Fibroblast of gingiva (primary cell): ENCODE data around the gene ANKS6.

Source experiments
- DNase-seq: peaks from one replicate; pipeline ENCODE4 v3.0.0-alpha.2; 2011; ENCODE audit warnings: low read depth

ANKS6 gene

DNA sequence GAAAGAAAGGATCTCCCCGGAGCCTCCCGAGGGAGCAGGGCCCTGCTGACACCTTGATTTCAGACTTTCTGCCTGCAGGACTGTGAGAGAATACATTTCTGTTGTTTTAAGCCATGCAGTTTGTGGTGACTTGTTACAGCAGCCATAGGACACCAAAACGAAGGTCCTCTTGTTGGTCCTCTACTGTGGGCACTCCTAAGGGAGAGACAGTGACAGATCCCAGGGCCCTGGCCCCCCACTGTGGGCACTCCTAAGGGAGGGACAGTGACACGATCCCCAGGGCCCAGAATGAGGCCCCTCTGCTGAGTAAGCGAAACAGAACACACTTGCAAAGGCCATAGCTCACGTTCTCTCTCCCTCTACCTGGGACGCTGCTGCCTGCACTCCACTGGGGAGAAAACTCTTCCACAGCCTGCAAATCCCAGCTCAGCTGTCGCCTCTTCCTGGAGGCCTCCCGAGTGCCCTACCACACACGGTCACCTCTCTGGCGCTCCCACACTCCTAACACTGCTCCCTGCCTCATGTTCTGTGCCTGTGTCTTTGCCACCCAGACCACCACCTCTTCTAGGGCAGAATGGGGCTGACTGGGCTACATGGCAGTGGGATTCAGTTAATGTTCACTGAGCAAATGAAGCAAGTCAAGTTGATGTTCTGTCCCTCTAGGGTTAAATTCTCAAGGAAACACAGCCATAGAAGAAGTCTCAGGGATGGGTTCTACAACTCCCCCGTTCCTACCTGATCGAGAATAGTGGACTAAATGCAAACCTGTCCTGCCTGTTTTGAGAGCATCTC is 23.8 kb downstream of the ANKS6 start:
- no peak for DNase-seq

DNA sequence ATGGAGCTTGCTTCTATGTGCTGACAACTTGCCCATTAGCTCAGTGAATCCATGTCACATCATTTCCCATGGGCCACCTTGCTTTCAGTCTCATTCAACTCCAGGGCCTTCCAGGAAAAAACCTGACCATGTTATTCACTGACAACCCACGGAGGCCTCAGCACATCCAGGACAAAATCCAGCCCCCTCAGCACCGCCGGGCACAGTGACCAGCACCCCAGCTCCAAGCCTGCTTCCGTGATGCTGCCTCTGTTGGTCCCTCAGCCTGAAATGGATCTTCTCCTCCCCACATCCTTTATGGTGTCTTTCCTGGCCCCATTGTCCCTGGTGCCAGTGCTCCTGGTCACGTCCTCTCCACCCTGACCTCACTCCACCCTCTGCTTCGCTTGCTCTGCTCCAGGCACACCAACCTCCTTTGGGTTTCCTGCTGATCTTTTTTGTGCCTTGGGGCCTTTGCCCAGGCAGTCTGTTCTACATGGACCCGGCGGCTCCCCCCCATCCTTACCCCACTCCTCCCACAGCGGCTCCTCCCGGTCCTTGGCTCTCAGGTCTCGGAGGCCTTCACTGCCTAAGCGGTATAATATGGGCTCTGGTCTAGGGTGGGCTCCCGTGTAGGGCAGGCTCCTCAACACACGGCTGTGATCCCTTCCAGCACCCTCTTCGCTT is 25.0 kb downstream of the ANKS6 start:
- DNase-seq, result no peak

DNA sequence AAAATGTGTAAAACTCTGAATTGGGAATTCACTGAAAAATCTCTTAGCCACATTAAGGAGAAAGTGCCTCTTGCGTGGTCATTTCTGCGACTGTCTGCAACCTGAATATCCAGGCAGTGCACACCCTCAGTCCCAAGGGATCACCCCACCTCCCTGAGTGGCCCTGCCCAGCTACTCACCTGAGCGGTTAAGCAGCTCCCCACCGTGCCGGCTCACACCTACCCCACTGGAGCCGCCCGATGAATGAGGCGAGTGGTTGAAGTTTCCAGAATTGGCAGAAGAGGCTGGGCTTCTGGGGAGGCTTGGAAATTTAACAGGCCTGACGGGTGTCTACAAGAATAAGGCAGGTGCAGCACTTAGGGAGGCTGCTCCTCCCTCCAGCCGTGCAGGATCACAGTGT is 25.6 kb downstream of the ANKS6 start:
- no peak for DNase-seq

DNA sequence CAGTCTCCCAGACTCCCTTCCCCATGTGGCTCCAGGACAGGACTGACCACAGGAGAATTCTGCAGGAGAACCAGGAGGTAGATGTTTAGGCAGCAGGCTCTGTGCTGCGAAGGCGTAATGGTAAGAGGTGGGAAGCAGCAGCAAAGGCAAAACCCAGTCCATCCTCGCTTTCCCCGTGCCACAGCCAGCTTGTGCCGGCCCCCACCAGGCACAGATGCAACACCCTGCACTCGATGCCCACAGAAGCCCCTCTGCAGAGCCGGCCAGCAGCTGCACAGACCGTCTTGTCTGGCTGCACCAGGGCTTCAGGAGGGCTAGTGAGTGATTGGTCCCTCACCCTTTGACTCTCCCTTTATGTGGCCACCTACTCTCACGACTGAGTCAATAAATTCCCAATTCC is 28.0 kb downstream of the ANKS6 start:
- DNase-seq, result no peak

DNA sequence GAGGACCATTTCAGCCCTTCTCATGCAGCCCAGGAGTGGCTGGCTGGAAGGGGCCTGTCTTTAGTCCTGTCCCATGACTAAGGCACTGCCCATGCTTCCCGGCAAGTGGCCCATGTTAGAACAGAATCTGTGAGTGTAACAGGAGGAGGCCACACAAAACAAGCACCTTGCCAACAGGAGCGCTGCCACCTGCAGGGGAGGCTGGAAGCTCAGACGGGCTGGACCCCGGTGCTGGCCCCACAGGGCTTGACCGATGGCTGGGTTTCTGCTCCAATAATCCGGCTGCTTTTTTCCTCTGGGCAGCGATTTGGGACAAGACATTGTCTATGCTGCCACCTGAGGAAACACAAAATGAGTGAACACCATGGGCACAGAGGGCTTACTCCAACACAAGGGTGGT is 28.4 kb downstream of the ANKS6 start:
- no peak for DNase-seq

DNA sequence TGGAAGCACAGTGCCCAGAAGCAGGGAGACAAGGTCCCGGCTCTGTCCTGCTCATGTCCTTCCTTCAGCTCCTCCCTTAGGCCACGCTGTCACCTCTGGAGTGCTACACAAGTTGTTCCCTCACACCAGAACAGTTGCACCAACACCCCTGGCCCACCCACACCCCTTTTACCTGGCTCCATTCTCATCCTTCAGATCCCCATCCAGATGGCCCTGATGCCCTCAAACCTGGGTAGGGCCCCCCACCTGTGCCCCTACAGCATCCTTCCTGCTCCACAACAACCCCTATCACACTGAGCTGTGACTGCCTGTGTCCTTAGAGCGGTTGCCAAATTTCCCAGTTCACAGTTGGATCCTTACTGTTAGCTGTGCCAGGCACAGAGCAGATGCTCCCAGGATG is 29.2 kb downstream of the ANKS6 start:
- DNase-seq, result no peak

DNA sequence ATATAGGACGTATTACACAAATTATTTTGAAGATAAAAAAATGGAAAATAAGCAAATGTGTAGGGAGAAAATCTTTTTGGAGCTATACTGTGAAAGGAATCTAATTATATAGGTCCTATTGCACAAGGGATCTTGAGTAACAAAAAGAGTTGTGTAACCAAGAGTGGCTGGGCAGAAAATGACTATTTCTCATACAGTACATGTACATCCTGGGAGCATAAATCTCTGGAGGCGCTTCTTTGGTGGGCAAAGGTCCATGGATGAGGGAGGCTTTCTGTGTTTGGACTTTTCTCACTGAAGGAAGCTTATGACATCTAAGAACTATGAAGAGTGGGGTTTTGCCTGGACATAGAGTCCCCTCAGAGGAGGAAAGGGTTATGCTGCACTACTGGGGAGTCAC is 29.8 kb downstream of the ANKS6 start:
- DNase-seq, result peak; percentile 37

DNA sequence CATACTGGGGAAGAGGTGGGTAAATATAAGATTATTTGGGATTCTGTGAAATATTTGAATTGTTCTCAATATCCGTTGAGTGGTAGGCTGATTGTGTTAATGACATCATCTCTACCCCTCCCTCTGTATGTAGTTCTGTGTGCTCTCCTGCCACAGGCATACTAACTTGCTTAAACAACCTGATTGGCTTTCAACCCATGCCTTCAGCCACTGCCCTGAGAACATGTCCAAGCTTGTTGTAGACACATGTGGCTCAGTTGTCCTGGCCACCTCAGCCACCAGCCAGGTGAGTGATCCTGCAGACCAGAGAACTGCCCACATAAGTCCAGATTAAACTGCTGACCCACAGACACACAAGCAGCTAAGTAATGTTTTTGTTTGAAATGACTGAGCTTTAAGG is 31.1 kb downstream of the ANKS6 start:
- no peak for DNase-seq

DNA sequence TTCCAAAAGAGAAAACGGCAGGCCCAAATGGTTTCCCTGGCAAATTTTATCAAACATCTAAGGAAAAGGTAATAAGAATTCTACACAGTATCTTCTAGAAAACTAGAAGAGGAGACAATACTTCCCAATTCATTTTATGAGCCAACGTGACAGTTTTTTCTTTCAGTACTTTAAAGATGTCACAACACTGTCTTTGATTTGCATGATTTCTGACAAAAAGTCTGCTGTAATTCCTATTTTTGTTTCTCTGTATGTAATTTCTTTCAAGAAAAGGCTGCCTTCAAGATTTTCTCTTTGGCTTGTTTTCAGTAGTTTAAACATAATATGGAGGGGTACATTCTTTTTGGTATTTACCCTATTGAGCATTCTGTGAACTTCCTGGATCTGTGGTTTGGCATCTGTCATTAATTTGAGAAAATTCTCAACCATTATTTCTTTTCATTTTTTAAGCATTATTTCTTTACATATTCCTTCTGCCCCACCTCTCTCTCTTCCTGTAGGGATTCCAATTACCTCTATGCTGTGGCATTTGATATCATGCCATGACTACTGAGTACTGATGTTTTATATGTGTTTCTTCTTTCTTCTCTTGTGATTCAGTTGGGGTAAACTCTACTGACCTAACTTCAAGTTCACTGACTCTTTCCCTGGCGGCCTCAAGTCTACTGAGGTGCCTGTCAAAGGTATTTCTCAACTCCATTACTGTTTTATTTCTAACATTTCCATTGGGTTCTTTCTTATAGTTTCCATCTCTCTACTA is 32.2 kb downstream of the ANKS6 start:
- DNase-seq, result no peak

DNA sequence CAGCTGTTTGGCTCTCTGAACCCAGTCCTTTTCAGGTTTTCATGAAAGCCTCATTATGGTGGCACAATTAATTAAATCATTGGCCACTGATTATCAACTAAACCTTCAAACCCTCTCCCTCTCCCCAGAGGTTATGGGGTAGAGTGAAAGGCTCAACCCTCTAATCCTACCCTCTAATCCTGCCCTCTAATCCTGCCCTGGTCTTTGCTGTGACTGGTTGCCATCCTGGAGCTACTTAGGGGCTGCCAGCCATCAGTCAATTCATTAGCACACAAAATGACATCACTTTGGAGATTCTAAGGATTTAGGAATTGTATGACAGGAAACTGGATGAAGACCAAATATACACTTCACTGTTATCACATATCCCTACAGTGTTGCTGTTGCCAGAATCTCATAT is 36.1 kb downstream of the ANKS6 start:
- DNase-seq, result no peak

DNA sequence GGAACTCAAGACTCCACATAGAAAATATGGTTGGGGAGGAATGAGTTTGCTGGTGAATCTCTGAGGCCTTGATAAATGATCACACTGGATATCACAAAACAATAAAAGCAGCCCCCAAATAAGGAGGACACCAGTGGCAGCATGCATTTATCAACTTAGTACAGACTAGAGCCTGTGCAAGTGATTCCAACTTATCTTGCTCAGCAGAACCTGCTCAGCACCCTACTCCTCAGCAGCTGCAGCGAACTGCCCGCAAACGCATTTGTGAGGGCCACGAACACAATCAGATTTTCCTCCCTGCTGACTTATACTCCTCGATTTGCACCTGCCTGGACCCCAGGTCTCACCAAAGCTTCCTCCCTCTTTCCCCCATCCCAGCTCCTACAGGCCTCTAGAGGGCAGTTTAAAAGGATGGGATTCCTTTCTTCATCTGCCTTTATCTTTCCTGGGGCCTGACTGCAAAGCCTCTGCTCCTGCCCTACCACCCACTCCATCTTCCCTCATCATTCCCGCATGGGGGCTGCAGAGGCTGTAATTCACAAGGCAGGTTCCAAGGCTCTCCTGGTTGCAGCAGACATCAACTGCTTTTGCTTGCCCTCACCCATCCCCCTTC is 41.2 kb downstream of the ANKS6 start:
- DNase-seq, result no peak

DNA sequence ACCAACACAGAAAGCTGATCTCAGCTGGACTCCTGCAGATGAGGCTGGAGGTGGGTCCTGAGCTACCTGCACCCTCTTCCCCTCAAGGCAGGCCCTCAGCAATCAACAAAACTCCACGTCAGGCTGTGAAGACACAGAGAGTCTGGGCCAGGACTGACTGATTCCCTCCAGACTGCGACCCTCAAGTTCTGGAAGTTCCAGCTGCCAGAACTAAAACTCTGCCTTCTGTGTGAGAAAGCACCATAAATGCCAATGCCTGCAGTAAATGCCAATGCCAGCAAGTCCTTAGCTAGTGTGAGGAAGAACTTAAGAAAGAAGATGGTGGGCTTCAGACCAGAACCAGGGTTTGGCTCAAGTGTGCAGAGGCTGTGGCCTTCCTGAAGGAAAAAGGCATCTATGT is 45.1 kb downstream of the ANKS6 start:
- DNase-seq, result no peak

DNA sequence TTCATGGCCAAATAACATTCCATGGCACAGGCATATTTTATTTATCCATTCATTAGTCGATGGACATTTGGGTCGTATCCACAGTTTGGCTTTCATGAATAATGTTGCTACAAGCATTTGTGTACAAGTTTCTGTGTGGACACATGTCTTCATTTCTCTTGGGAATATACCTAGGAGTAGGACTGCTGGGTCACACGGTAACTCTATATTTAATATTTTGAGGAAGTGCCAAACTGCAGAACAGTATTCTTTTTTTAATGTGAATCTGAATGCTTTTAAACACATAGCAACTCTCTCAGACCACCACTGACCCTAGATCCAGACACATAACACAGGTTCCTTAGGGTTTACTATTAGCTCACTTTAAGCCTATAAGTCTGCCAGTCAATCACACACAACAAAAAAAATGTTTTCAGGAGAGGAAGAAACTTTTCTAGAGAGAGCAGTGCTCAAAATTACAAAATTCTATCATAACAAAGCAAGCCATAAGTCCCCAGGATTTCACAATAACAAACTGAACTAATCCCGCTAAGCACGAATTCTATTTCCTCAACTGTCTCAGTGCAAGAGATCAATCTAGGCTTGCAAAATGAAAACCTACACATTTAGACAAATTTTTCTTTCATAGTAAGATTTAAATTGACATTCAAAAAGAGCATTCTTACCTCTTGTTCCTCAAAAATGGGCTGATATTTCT is 45.8 kb downstream of the ANKS6 start:
- no peak for DNase-seq

DNA sequence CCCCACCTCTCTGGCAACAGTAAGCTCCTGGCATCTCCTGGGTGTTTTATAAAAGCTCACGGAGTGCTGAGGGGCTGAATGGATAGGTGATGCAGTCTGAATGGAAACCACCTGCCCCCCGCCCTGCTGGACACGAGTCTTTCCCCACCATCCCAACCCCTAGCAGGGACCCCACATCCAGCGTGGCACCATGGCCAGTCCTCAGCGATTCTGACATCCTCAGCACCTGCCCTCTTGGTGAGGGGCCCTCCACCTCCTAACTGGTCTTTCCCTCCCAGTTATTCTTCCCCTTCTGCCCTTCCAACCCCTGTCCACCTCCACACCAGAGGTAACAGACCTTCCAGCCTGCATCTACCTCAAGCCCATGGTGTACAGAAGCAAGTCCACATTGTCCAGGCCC is 48.9 kb downstream of the ANKS6 start:
- DNase-seq, result no peak

DNA sequence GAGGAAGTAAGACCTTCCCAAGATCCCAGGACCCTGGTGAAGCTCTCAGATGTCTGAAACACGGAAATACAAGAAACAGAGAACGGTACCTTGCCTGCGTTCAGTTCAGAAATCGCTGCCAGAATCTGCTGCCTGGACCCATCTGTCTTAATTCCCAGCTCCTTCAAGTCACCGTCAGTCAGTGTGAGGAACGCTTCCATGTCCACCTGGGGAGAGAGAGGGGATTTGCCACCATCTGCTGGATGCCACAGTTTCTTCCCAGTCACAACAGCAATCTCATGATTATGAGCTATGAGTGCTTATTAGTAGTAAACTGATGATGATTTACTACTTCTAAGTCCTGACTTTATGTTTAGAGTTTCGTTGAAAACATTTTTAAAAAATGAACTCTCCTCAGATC is 50.9 kb downstream of the ANKS6 start:
- no peak for DNase-seq

DNA sequence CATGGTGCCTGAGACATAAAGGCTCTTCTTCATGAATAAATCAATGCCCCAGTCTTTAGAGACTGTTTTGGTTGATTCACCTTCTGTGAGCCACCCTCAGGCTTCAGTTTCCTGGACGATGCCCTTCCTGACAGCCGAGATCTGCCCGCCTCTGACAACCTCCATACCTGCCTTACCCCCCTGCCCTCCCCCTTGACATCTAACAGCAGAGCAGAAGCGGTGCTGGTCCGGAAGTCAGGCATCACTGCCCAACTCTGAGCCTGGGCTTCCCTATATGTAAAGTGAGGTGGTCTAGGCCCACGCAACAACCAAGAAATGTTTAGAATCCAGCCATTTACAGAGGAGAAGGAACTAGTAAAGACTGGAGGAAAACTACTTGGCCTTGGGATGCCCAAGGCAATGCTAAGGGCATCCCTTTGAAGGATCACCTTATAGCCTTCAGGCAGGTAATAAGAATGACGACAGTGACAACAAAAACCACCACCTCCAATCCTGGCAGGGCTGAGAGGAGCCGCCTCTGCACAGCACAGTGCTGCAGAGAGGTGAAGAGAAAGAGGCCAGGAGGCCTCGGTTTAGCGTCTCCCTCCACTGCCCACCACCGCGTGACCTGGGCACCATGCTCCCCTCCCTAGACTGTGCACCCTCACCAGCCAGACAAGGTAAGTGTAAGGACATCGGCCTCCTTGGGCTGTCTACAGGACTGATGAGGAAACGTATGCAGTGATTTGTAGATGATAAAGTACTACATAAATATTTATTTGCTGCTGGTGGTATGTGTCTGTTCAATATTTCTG is 52.3 kb downstream of the ANKS6 start:
- no peak for DNase-seq

DNA sequence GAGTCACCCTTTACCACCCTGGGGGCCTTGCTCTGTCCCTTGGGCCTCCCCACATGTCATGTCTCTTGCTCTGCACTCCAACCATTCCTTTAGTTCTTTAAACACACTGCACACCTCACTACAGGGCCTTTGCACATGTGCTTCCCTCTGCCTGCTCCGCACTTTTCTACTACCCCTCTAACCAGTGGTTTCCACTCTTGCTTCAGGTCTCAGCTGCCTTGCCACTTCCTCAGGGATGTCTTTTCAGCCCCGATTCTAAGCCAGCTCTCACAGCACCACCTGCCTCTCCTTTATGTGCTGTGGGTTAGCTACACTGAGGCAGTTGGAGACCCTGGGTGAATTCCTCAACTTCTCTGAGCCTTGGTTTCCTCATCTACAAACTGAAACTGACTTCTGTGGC is 53.0 kb downstream of the ANKS6 start:
- no peak for DNase-seq

DNA sequence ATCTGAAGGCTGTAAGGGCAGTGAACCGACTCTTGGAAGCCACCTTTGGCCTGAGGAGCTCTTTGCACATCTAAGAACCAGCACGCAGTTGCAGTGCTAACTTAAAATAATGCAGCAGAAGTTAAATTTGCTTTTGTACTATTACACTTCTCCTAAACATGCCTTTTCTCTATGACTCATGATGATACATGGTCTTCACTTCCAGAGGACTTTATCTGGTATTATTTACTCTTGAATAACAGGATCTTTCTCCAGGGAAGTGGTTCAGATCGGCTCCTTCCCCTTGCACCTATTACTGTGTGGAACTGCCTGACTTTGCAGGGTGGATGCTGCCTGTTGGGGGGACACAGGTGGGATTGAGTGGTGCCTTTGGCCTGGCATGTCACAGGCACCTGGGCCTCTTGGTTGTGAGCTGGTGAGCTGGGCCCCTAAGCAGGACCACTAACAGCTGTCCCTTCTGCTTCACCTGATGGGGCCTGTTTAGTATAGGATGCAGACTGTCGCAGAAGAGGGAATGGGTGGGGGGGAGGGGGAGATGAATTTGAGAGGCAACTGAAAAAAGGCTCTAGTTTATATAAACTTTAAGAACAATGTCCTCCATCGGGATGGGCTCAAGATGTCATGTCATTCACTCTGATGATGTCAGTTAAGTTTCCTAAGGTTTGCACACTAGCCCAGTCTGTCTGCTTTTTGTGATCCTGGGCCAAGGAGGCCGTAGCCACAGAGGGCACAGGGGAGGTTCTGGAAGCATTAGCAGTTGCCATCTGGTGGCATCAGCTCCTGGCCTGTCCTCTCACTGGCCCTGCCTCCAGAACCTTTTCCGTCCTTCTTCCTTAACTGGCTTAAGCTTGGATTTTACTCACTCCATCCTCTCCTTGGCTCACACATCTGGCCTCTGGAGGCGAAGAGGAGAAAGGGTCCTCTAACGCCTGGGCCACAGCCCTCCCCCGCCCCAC is 53.8 kb downstream of the ANKS6 start:
- no peak for DNase-seq

DNA sequence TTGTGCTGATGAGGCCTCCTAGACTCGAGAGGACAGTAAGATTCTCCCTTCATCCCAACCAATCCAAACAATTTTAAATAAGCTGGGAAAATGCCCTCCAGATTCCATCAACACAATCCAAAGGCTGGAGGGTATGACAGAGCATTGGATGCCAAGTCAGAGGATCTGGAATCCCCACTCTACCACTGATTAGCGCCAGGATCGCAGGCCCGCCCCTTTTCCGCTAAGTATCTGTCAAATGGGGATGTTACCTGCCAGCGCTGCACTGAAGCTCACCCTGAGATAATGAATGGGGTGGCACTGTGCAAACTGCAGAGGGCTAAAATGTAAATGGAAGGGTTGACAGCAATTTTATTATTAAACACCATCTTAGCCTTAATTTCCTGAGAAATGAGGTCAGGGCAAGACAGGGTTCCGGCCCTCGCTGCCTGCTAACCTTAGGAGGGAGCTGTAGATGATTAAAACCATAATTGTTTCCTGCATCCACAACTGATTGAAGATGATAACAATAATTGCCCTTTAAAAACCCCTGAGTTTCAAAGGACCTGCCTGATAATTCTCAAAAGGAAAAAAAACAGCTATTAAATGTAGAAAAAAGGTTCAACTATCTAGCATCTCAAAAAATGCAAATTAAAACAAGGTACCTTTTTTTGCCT is 56.0 kb downstream of the ANKS6 start:
- no peak for DNase-seq

DNA sequence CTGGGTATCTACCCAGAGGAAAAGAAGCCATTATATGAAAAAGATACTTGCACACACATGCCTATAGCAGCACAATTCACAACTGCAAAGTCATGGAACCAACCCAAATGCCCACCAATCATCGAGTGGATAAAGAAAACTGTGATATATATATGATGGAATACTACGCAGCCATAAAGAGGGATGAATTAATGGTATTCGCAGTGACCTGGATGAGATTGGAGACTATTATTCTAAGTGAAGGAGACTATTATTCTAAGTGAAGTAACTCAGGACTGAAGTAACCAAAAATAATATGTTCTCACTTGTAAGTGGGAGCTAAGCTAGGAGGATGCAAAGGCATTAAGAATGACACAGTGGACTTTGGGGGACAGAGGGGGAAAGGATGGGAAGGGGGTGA is 57.6 kb downstream of the ANKS6 start:
- no peak for DNase-seq
